Activated CD4-positive, alpha-beta T cell treated with anti-CD3 and anti-CD28 coated beads, Interleukin-2, Interleukin-6, amounts not matched to agents 100 ng/mL and 50 ng/mL, durations not matched to agents 16 hours and 8 hours (primary cell): ENCODE measurements around the gene COL26A1.
"Not testable (repeated sequence)": the region's sequence is repeated elsewhere in the genome, so short reads cannot be mapped to it uniquely, and the experiment has no call there.

Experiments
- DNase-seq: peaks from one replicate; pipeline ENCODE4 v3.0.0-alpha.2; 2020

Gene COL26A1

GRCh38 chr7:101604331-101604933, 241.8 kb downstream of the COL26A1 start:
- no peak for DNase-seq

GRCh38 chr7:101604934-101605332, 242.3 kb downstream of the COL26A1 start:
- DNase-seq, result not testable (repeated sequence)

GRCh38 chr7:101605611-101606497, 243.2 kb downstream of the COL26A1 start:
- no peak for DNase-seq

GRCh38 chr7:101606498-101606923, 243.8 kb downstream of the COL26A1 start:
- no peak for DNase-seq
